Measurements from ENCODE around the gene DTYMK.

- TF ChIP-seq CTCF (conservative IDR thresholded peaks at IDR 0.05; ENCODE audit: low read depth, low read length) (peak; percentile 56), EZH2 (IDR thresholded peaks at IDR 0.05; ENCODE audit: low read length, unreplicated experiment) (no peak)
Observed at GRCh38 chr2:241702155-241703031, 15.8 kb upstream of the DTYMK start.

Measured in PC-3 (cell line).